WTC11 (cell line): Measurements from ENCODE around the gene ABHD11.

Experiments
- ATF1 ChIP-seq: sonication (generic); formaldehyde crosslinking; IDR thresholded peaks from 2 replicates; pipeline ENCODE4 v1.8.1; 2023; ENCODE audit warnings: mild to moderate bottlenecking, moderate library complexity, missing genetic modification reagents
- FOXJ3 ChIP-seq: sonication (generic); formaldehyde crosslinking; IDR thresholded peaks from 2 replicates; pipeline ENCODE4 v1.9.0; 2021; ENCODE audit warnings: missing genetic modification reagents, mild to moderate bottlenecking, borderline replicate concordance
- NFYB ChIP-seq: sonication (generic); formaldehyde crosslinking; conservative IDR thresholded peaks from 2 replicates; pipeline ENCODE4 v1.8.0; 2022; ENCODE audit warnings: low read depth, missing genetic modification reagents
- SP1 ChIP-seq: sonication (generic); formaldehyde crosslinking; conservative IDR thresholded peaks from 2 replicates; pipeline ENCODE4 v1.8.1; 2022; ENCODE audit warnings: missing genetic modification reagents
- ZNF263 ChIP-seq: sonication (generic); formaldehyde crosslinking; IDR thresholded peaks from 2 replicates; pipeline ENCODE4 v1.8.1; 2022; ENCODE audit warnings: low read depth, mild to moderate bottlenecking, moderate library complexity, missing genetic modification reagents
- ZNF396 ChIP-seq: fragments of 250-450 bp; sonication (Bioruptor Pico); IDR thresholded peaks from 2 replicates; pipeline ENCODE4 v1.8.0; 2021; ENCODE audit warnings: mild to moderate bottlenecking, moderate library complexity, borderline replicate concordance
- TF ChIP-seq, protein P1 (sequence below): fragments of 200-600 bp; IDR thresholded peaks from 2 replicates; pipeline ENCODE4 v1.8.0; 2022; ENCODE audit warnings: antibody characterized with exemption

DNA sequence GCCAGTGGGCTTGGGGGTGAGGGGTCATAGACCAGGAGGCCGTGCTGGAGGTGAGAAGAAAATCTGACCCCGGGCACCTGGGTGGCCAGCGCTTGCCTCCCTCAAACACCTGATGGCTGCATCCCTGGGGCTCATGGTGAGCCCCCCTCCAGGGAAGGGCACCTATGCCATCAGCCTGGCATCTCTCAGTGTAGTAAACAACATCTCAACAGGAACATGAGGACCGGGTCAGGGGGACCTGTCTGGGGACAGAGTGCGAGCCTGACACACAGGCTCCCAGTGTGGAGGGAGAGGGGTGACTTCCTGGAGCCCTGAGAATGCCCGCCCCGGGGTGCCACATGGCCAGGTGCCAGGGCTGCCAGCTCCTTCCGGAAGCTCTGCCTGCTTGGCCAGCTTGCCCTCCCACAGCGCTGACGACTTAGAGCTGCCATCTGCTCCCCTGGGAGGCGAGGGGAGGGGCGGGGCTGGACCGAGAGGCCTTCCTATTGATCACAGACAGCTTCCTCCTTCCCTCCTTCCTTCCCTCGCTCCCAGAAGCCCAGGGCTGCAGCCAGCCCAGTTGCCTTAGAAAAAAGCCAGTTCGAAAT lies 31.5 kb downstream of the ABHD11 start:
- TF ChIP-seq FOXJ3 (CRISPR knock-in tag), result no peak
- TF ChIP-seq SP1 (CRISPR knock-in tag), result no peak
- TF ChIP-seq, protein P1, sequence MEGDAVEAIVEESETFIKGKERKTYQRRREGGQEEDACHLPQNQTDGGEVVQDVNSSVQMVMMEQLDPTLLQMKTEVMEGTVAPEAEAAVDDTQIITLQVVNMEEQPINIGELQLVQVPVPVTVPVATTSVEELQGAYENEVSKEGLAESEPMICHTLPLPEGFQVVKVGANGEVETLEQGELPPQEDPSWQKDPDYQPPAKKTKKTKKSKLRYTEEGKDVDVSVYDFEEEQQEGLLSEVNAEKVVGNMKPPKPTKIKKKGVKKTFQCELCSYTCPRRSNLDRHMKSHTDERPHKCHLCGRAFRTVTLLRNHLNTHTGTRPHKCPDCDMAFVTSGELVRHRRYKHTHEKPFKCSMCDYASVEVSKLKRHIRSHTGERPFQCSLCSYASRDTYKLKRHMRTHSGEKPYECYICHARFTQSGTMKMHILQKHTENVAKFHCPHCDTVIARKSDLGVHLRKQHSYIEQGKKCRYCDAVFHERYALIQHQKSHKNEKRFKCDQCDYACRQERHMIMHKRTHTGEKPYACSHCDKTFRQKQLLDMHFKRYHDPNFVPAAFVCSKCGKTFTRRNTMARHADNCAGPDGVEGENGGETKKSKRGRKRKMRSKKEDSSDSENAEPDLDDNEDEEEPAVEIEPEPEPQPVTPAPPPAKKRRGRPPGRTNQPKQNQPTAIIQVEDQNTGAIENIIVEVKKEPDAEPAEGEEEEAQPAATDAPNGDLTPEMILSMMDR, result no peak
- no peak for TF ChIP-seq ZNF396
- no peak for TF ChIP-seq NFYB (CRISPR knock-in tag)
- TF ChIP-seq ZNF263, result no peak
- TF ChIP-seq ATF1 (CRISPR knock-in tag), result no peak
